GM19324 (cell line): Measurements from ENCODE around the gene LEMD2.
A peak's percentile ranks its signal among the peaks of the same experiment; 100 is the strongest.
"Not testable (repeated sequence)": the region's sequence is repeated elsewhere in the genome, so short reads cannot be mapped to it uniquely, and the experiment has no call there.

Experiments used
- ATAC-seq: cut with Tn5 transposase; IDR thresholded peaks from one replicate; pipeline ENCODE4 v1.9.1; 2021; ENCODE audit warnings: mild to moderate bottlenecking, moderate library complexity; ENCODE audit not compliant: unreplicated experiment, low FRiP score

The LEMD2 gene

GRCh38 chr6:33788694-33789549 is at the start of gene LEMD2:
LEMD2 (minus strand) TSS chr6:33789130; CDS start chr6:33789116, 14 bp downstream.
- ATAC-seq: peak; percentile 91

- ATAC-seq: no peak
Measured at GRCh38 chr6:33837971-33838665, 49.2 kb upstream of the LEMD2 start.

- ATAC-seq: no peak
Measured at GRCh38 chr6:33836806-33837469, 48.0 kb upstream of the LEMD2 start.

- no peak for ATAC-seq
Measured at GRCh38 chr6:33834401-33835392, 45.8 kb upstream of the LEMD2 start.

GRCh38 chr6:33833599-33833998 is 44.7 kb upstream of the LEMD2 start:
- ATAC-seq: no peak

- ATAC-seq: not testable (repeated sequence)
Measured at GRCh38 chr6:33832831-33833230, 43.9 kb upstream of the LEMD2 start.

- ATAC-seq: not testable (repeated sequence)
Measured at GRCh38 chr6:33831725-33832124, 42.8 kb upstream of the LEMD2 start.

GRCh38 chr6:33830635-33831240 is 41.8 kb upstream of the LEMD2 start:
- ATAC-seq: no peak

GRCh38 chr6:33828764-33829731 is 40.1 kb upstream of the LEMD2 start:
- ATAC-seq: no peak

GRCh38 chr6:33828452-33828763 is 39.5 kb upstream of the LEMD2 start:
- ATAC-seq: no peak

GRCh38 chr6:33827546-33828451 is 38.9 kb upstream of the LEMD2 start:
- no peak for ATAC-seq

- no peak for ATAC-seq
Measured at GRCh38 chr6:33826537-33826936, 37.6 kb upstream of the LEMD2 start.

GRCh38 chr6:33824461-33825154 is 35.7 kb upstream of the LEMD2 start:
- ATAC-seq: no peak

GRCh38 chr6:33823806-33824205 is 34.9 kb upstream of the LEMD2 start:
- no peak for ATAC-seq

GRCh38 chr6:33822575-33823395 is 33.9 kb upstream of the LEMD2 start:
- ATAC-seq: no peak
